Right lobe of liver (tissue), 6 donors: ENCODE data around the gene MYL5. TPM values are rescaled to one million over a fixed set of nuclear protein-coding genes. Genes with fewer than 3 reads are reported as not detected.

Source experiments
- ATAC-seq, 4 donors: fragments of 200-7000 bp; cut with Tn5 transposase; one replicate each; pipeline ENCODE4 v1.9.1; 2020; ENCODE audit warnings: mild to moderate bottlenecking in 4 of 4, moderate library complexity in 4 of 4
- DNase-seq, 3 donors: peaks; one replicate each; pipeline ENCODE4 v3.0.0-alpha.2; 2020
- H3K27ac ChIP-seq, 3 donors: fragments of 200-600 bp; one replicate each; pipeline ENCODE4 v1.8.0; 2022
- H3K27me3 ChIP-seq, 2 donors: fragments of 200-600 bp; one replicate each; pipeline ENCODE4 v1.8.0; 2022
- H3K36me3 ChIP-seq, 4 donors: fragments of 200-600 bp; sonication (generic) in 1 of 4; one replicate each; pipeline versions ENCODE4 v1.5.1 to v1.8.0; 2017 to 2022; ENCODE audit warnings: control low read depth in 1 of 4
- H3K4me1 ChIP-seq, 4 donors: fragments of 200-600 bp; sonication (generic) in 1 of 4; one replicate each; pipeline versions ENCODE4 v1.5.1 to v1.8.0; 2017 to 2022; ENCODE audit warnings: control low read depth in 1 of 4
- H3K4me3 ChIP-seq, 3 donors: fragments of 200-600 bp; one replicate each; pipeline ENCODE4 v1.8.0; 2022
- H3K9me3 ChIP-seq, 4 donors: fragments of 200-600 bp; sonication (generic) in 1 of 4; one replicate each; pipeline versions ENCODE4 v1.5.1 to v1.8.0; 2017 to 2022; ENCODE audit warnings: control low read depth in 1 of 4
- POLR2A ChIP-seq: fragments of 450-650 bp; IDR thresholded peaks from one replicate; pipeline ENCODE4 v1.6.1; 2017; ENCODE audit warnings: antibody characterized with exemption, mild to moderate bottlenecking
- WGBS: methylation state at CpG from one replicate; pipeline ENCODE4 v1.1.6; 2018; ENCODE audit warnings: low coverage, low lambda C conversion rate; ENCODE audit not compliant: insufficient coverage; ENCODE audit errors: missing lambda C conversion rate; 5-methylcytosine and 5-hydroxymethylcytosine counted together
- intact Hi-C, 2 donors: fragments of 100-400 bp; cut with DNase I; formaldehyde crosslinking; loops; one replicate each; pipeline versions ENCODE4 v1.11.2 to v1.14.1; 2022
- total RNA-seq, 6 experiments: library from RNA; depleted of rRNA in 2 of 6; stranded (reverse); fragments of >200 nt in 2 of 6; fragmentation: NEBNext Ultra II Directional in 3 of 6; extraction: Animal tissue kit (Norgen Biotek cat#: 25700) in 3 of 6; gene quantifications; one replicate each; pipeline versions ENCODE4 v1.1.0 to v1.2.4, GENCODE V29; 2016 to 2023
- TF ChIP-seq, protein P1 (sequence below), 4 donors: fragments of 200-600 bp in 3 of 4; fragments of 450-650 bp in 1 of 4; IDR thresholded peaks; one replicate each; pipeline versions ENCODE4 v1.5.1 to v1.8.0; 2016 to 2022; ENCODE audit warnings: antibody characterized with exemption in 4 of 4, mild to moderate bottlenecking in 2 of 4
- donor health status: DM: no; HTN: yes; CAD: no.
- donor health status: DM: no; HTN: no; CAD: no.
- donor health status: DM: no; HTN: no; CAD: no.
- donor health status: DM: no; HTN: yes; CAD: no.
- donor health status: DM: no; HTN: yes; CAD: no.

The MYL5 gene
- total RNA-seq, 6 experiments from 2014 or later: 6.9 to 9.2 (median 8.4) TPM

DNA sequence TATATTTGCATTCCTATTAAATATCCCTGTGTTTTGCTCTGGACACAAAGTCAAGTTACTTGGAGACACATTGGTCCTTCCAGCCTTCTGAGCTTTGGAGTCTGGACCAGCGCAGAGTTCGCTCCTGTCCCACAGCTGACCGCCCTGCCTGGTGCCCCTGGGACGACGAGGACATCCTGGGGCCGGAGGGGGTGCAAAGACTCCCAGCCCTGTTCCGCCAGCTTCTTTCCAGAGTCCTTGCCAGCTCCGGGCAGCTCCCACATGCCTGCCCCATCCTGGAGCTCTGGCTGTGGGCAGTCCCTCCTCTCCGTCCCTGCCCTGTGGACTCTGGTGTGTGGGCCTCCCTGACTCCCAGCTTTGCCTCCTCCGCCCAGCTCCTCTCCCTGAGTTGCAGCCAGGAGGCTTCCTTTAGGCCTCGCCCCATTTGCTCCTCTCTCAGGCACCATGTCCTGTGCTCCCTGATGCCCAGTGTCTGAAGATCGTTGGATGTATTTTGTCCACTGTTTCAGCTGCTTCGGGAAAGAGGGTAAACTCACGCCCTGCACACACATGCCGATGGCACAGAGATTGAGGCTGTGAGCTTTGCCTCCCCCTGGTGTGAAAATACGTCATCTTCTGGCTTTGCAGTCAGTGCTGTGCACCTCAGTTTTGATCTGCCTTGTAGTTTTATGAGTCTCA lies 26.4 kb downstream of the MYL5 start:
- Histone ChIP-seq H3K9me3 (no peaks in the 10 kb centered on the region), H3K27ac (no peak overlapping the region), H3K27me3 (no peaks in the 10 kb centered on the region), H3K4me3 (no peak overlapping the region), H3K4me1 (no peaks in the 10 kb centered on the region), H3K36me3 (no peaks in the 10 kb centered on the region)
- intact Hi-C loops: no loop called here
- DNase-seq: no peak
- TF ChIP-seq, protein P1, sequence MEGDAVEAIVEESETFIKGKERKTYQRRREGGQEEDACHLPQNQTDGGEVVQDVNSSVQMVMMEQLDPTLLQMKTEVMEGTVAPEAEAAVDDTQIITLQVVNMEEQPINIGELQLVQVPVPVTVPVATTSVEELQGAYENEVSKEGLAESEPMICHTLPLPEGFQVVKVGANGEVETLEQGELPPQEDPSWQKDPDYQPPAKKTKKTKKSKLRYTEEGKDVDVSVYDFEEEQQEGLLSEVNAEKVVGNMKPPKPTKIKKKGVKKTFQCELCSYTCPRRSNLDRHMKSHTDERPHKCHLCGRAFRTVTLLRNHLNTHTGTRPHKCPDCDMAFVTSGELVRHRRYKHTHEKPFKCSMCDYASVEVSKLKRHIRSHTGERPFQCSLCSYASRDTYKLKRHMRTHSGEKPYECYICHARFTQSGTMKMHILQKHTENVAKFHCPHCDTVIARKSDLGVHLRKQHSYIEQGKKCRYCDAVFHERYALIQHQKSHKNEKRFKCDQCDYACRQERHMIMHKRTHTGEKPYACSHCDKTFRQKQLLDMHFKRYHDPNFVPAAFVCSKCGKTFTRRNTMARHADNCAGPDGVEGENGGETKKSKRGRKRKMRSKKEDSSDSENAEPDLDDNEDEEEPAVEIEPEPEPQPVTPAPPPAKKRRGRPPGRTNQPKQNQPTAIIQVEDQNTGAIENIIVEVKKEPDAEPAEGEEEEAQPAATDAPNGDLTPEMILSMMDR (IDR thresholded peaks at IDR 0.05): no peak
- no peak for TF ChIP-seq POLR2A
- 84% methylated on average over 8 of the region's 16 CpGs for WGBS
- ATAC-seq: no peak

DNA sequence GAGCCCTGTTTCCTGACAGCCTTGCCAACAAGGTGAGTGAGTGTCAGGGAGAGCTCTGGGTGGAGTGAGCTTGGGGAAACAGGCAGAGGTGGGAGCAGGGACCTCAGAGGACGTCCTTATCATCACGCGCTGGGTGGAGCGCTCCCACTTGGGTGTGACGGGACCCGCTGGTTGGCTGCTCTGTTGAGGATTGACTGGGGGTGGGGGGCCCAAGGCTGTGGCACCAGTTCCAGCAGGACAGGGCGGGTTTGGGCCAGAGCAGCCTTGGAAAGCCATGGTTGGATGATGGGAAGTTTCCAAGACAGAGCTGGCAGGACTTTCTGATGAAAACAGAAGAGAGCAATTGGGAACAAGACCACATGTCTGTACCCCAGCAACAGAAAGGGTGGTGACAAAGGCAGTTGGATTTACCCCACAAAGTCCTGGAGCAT lies 28.3 kb downstream of the MYL5 start:
- Histone ChIP-seq H3K9me3 (no peaks in the 10 kb centered on the region), H3K36me3 (no peaks in the 10 kb centered on the region), H3K4me3 (no peak overlapping the region), H3K27me3 (no peaks in the 10 kb centered on the region), H3K4me1 (peaks cover 0 to 5% (median 0%) of the 10 kb centered on the region in 4 donors), H3K27ac (no peak overlapping the region)
- no peak for TF ChIP-seq POLR2A
- TF ChIP-seq, protein P1 (IDR thresholded peaks at IDR 0.05): no peak
- intact Hi-C loops: no loop called here
- WGBS: 65% methylated on average over 6 of the region's 7 CpGs
- DNase-seq: peak in 1 of 3 donors; percentile 48
- ATAC-seq: no peak

DNA sequence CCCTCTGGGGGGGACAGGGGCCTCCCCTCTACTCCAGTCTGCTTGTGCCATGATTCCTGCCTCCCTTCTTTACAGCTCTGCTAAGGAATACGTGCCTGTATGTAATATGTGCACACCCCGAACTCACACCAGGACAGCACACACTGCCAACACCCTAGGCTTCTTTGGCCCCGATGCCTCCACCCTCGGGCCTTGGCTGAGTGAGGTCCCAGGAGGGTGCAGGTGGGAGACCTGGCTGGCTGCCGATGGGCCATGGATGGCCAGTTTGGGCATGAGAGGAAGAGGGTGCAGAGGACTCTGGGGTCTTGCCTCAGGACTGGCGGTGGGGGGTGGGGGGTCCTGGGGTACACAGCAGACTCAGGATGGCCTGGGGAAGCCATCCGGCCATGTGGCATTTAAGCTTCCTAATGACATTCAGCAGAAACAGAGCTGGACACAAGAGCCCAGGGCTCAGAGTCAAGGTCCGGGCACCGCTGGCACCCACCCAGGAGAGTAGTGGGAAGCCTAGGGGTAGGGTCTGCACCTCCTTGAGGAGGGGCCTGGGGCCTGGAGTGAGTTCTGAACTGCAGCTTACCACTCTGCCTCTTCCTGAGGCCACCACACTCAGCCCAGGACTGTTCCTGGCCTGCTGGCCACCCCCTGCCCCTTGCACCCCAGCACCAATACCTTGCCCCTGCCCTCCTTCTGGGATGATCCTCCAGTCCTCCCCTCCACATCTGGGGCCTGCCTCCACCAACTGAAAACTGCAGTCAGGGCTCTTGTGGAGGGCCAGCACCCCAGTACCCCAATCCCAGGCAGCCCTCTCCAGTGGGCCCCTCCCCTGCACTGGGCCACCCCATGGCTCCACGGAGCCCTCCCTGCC lies 29.2 kb downstream of the MYL5 start:
- TF ChIP-seq POLR2A: no peak
- TF ChIP-seq, protein P1 (IDR thresholded peaks at IDR 0.05): no peak
- DNase-seq (peak in 2 of 3 donors; percentile 46 to 50), ATAC-seq (no peak)
- Histone ChIP-seq H3K27ac (no peak overlapping the region), H3K4me1 (peaks cover 0 to 5% (median 0%) of the 10 kb centered on the region in 4 donors), H3K36me3 (no peaks in the 10 kb centered on the region), H3K4me3 (no peak overlapping the region), H3K9me3 (no peaks in the 10 kb centered on the region), H3K27me3 (no peaks in the 10 kb centered on the region)
- WGBS: 100% methylated on average over 3 of the region's 10 CpGs
- intact Hi-C loops: no loop called here

DNA sequence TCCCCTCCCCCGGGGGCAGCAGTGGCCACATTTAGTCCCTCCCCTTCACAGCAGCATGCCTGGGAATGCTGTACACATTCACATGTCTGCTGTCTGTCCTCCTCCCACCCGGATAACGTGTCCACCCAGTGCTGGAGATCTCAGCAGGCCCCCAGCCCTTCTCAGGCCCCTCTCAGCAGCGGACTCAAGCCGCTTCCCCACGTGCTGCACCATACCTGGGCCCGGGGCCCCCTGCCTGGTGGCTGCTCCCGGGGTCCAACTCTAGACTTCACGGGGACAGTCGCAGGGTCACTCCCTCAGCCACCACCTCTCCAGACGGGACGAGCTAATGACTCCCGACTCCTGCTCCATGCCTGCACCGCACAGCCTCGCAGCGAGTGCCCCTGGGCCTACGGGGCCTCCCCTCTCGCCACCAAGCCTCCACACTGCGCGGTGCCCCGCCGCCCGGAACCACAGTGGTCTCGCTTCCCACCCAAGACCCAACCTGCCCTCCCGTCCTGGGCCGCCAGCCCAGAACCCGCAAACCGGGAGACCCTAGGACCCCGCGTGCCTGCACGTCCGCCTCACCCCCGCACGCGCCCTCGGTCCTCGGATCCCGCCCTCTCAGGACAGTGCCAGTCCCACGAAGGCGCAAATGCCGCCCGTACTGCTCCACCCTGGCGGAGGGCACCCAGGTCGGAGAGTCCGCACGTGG lies 30.0 kb downstream of the MYL5 start:
- TF ChIP-seq, protein P1 (IDR thresholded peaks at IDR 0.05): no peak
- no peak for TF ChIP-seq POLR2A
- no peak for ATAC-seq
- WGBS: 98% methylated on average over 11 of the region's 46 CpGs
- Histone ChIP-seq H3K9me3 (no peaks in the 10 kb centered on the region), H3K4me1 (peaks cover 0 to 5% (median 0%) of the 10 kb centered on the region in 4 donors), H3K27ac (no peak overlapping the region), H3K4me3 (no peak overlapping the region), H3K27me3 (no peaks in the 10 kb centered on the region), H3K36me3 (no peaks in the 10 kb centered on the region)
- DNase-seq: peak in 2 of 3 donors; percentile 50 to 63
- intact Hi-C loops: no loop called here
